ENCODE measurements around the gene CPEB1. TPM values are rescaled to one million over a fixed set of nuclear protein-coding genes. Genes with fewer than 3 reads are reported as not detected.

The CPEB1 gene
- total RNA-seq, 1 experiment from 2014 or later: 1.0 TPM

DNA sequence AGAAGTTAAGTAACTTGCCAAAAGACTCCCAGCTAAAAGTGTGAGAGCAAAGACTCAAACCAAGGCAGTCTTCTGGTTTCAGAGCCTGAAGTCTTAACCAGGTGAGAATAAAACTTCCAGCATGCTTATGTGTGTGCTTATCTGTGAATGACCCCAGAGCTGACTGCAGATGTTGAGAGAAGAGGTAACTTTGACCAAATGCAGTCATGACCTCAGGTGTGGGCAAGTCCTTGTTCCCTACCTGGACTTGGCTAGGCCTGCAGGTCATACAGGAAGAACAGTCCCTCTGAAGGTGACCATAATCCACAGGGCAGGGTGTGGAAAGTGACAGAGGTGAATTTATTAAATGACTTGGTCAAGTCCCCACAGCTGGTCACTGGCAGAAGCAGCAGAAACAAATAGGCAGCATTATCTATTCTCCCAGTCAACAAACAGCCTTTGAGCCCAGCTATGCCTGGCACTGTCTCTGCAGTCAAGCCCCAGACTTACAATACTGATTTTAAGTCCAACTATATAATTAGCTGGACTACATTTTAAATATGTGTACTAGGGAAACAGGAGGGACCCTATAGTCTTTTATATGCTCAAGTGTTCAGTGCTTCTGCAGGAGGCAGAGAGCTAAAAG, 3.0 kb upstream of the CPEB1 start:
- no peak overlapping the region for H3T11ph ChIP-seq (ENCODE audit: low read length)
- H3K27me3 ChIP-seq (ENCODE audit: insufficient read depth, low read length): peaks cover 23% of the 10 kb centered on the region; the same call in 1 of the 2 replicates
- no peak overlapping the region for H2BK120ac ChIP-seq (ENCODE audit: low read depth, low read length, poor library complexity, severe bottlenecking)
- no peak overlapping the region for H3K4me2 ChIP-seq (ENCODE audit: insufficient read depth, insufficient read length, low read length)
- peaks cover 12 to 14% of the 10 kb centered on the region in 2 experiments for H3K4me1 Mint-ChIP-seq
- no peak for TF ChIP-seq CTCF (conservative IDR thresholded peaks at IDR 0.05)
- peaks cover 83% of the 10 kb centered on the region for H3K27me3 Mint-ChIP-seq (ENCODE audit: low read depth)
- H3K9ac ChIP-seq (ENCODE audit: extremely low read depth, insufficient read length, low read length): no peak overlapping the region
- no peak overlapping the region for H2BK5ac ChIP-seq (ENCODE audit: insufficient read length, low read length)
- H3K27ac Mint-ChIP-seq: no peak overlapping the region
- H3K23ac ChIP-seq (ENCODE audit: insufficient read length, low read depth, low read length): no peak overlapping the region
- no peak overlapping the region for H3K27ac ChIP-seq (ENCODE audit: insufficient read length, low read depth, low read length)
- no peak overlapping the region for H3K4ac ChIP-seq (ENCODE audit: low read depth, low read length)
- no peak overlapping the region for H2AK5ac ChIP-seq (ENCODE audit: insufficient read length, low read length)
- H2BK20ac ChIP-seq (ENCODE audit: low read depth, low read length, poor library complexity, severe bottlenecking): no peak overlapping the region
- H4K20me1 ChIP-seq (ENCODE audit: control insufficient read depth, insufficient read depth, insufficient read length): no peaks in the 10 kb centered on the region
- no peak overlapping the region for H3K18ac ChIP-seq (ENCODE audit: insufficient read length, low read depth, low read length)
- H3K4me3 Mint-ChIP-seq: no peak overlapping the region
- H2BK12ac ChIP-seq (ENCODE audit: insufficient read length, low read depth, low read length): no peak overlapping the region
- H3K14ac ChIP-seq (ENCODE audit: insufficient read depth, low read length): no peak overlapping the region
- no peak overlapping the region for H2BK15ac ChIP-seq (ENCODE audit: low read depth, low read length)
- peaks cover 0 to 2% (median 0%) of the 10 kb centered on the region in 3 experiments; a peak in 2 of 7 replicates for H3K36me3 Mint-ChIP-seq (ENCODE audit: insufficient read depth in 1 of 3, low read depth in 3 of 3)
- peaks cover 0 to 4% of the 10 kb centered on the region in 2 experiments; a peak in 2 of 5 replicates for H3K9me3 Mint-ChIP-seq
- no peak overlapping the region for H4K8ac ChIP-seq (replicated peaks; ENCODE audit: insufficient read length, low read depth, low read length)
- peaks cover 2% of the 10 kb centered on the region for H3K23me2 ChIP-seq (ENCODE audit: insufficient read length, low read depth, low read length, poor library complexity, severe bottlenecking)
- H4K5ac ChIP-seq (ENCODE audit: insufficient read length, low read depth, low read length): no peak overlapping the region
- H4K91ac ChIP-seq (ENCODE audit: insufficient read length, low read depth, low read length): no peak overlapping the region
- H3K56ac ChIP-seq (ENCODE audit: insufficient read length, low read depth, low read length): no peak overlapping the region
- H3K9me3 ChIP-seq (ENCODE audit: control insufficient read depth, low read depth, low read length): no peaks in the 10 kb centered on the region
- no peak for DNase-seq
- no peaks in the 10 kb centered on the region for H3K4me1 ChIP-seq (ENCODE audit: insufficient read depth, low read length)
- H3K79me1 ChIP-seq (ENCODE audit: insufficient read depth, low read depth, low read length, poor library complexity, severe bottlenecking): no peaks in the 10 kb centered on the region
- H3K79me2 ChIP-seq (ENCODE audit: insufficient read depth, low read length): no peaks in the 10 kb centered on the region
- no peak overlapping the region for H2AFZ ChIP-seq (ENCODE audit: low read length)

All from H9 (cell line).